ENCODE measurements around the gene TNF.

Gene TNF

GRCh38 chr6:31533455-31533841 is 41.9 kb upstream of the TNF start:
- no peak overlapping the region for H3K27ac ChIP-seq (ENCODE audit: low read depth, low read length)
- no peak overlapping the region for H3K9ac ChIP-seq (ENCODE audit: low read depth in 1 of 2, low read length in 2 of 2)
- no peaks in the 10 kb centered on the region for H3K27me3 ChIP-seq (ENCODE audit: control insufficient read depth in 1 of 2, insufficient read depth in 2 of 2, low read length in 2 of 2)
- H3K36me3 ChIP-seq (ENCODE audit: control insufficient read depth in 1 of 2, insufficient read depth in 2 of 2, low read length in 2 of 2), result peaks cover 51 to 87% of the 10 kb centered on the region in 2 donors
- peaks cover 0 to 2% of the 10 kb centered on the region in 2 donors for H3K4me1 ChIP-seq (ENCODE audit: control insufficient read depth in 1 of 2, insufficient read depth in 2 of 2, low read length in 2 of 2)
- no peak overlapping the region for H3K4me3 ChIP-seq (ENCODE audit: low read depth in 1 of 2, low read length in 2 of 2)
- H3K9me3 ChIP-seq (ENCODE audit: control insufficient read depth in 1 of 2, low read length in 2 of 2), result no peaks in the 10 kb centered on the region

DNA sequence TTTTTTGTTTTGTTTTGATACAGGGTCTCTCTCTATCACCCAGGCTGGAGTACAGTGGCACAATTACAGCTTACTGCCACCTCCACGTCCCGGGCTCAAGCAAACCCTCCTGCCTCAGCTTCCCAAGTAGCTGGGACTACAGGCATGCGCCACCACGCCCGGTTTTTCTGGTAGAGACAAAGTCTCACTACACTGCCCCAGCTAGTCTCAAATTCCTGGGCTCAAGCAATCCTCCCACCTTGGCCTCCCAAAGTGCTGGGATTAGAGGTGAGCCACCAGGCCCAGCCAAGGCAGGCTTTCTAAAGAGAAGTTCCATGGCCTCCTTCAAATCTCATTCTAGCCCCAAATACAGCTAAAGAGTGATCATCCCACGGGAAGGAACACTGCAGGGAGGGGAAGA is 41.4 kb upstream of the TNF start:
- no peaks in the 10 kb centered on the region for H3K9me3 ChIP-seq (ENCODE audit: control insufficient read depth in 1 of 2, low read length in 2 of 2)
- H3K27me3 ChIP-seq (ENCODE audit: control insufficient read depth in 1 of 2, insufficient read depth in 2 of 2, low read length in 2 of 2), result no peaks in the 10 kb centered on the region
- peaks cover 4 to 7% of the 10 kb centered on the region in 2 donors for H3K4me1 ChIP-seq (ENCODE audit: control insufficient read depth in 1 of 2, insufficient read depth in 2 of 2, low read length in 2 of 2)
- peaks cover 56 to 93% of the 10 kb centered on the region in 2 donors for H3K36me3 ChIP-seq (ENCODE audit: control insufficient read depth in 1 of 2, insufficient read depth in 2 of 2, low read length in 2 of 2)
- no peak overlapping the region for H3K9ac ChIP-seq (ENCODE audit: low read depth in 1 of 2, low read length in 2 of 2)
- H3K4me3 ChIP-seq (ENCODE audit: low read depth in 1 of 2, low read length in 2 of 2), result no peak overlapping the region
- no peak overlapping the region for H3K27ac ChIP-seq (ENCODE audit: low read depth, low read length)

DNA sequence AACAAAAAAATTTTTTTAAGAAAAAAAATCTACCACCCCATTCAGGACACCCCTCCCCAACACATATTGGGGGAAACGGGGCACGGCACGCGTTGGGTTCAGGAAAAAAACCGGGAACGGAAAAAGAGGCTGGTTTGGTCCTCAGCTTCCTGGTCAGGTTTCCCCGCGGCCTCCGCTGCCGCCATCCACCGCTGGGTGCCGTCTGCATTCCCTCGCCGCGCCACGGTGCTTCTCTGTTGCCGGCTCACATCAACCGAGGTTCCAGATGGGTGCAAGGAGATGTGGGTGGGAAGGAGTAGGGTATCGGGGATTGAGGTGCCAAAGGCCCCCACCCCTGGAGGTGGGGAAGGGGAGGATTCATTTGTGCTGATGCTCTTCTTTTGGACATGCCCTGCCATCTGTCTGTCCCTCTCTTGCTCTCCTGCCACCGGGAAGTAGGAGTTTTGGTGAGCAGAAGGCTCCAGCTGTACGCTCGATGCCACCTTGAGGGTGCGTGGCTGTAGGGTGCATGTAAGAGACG is 40.8 kb upstream of the TNF start:
- Histone ChIP-seq H3K27me3 (ENCODE audit: control insufficient read depth in 1 of 2, insufficient read depth in 2 of 2, low read length in 2 of 2) (no peaks in the 10 kb centered on the region), H3K4me1 (ENCODE audit: control insufficient read depth in 1 of 2, insufficient read depth in 2 of 2, low read length in 2 of 2) (peaks cover 10 to 13% of the 10 kb centered on the region in 2 donors), H3K27ac (ENCODE audit: low read depth, low read length) (no peak overlapping the region), H3K9ac (ENCODE audit: low read depth in 1 of 2, low read length in 2 of 2) (no peak overlapping the region), H3K36me3 (ENCODE audit: control insufficient read depth in 1 of 2, insufficient read depth in 2 of 2, low read length in 2 of 2) (peaks cover 62 to 96% of the 10 kb centered on the region in 2 donors), H3K9me3 (ENCODE audit: control insufficient read depth in 1 of 2, low read length in 2 of 2) (no peaks in the 10 kb centered on the region), H3K4me3 (ENCODE audit: low read depth in 1 of 2, low read length in 2 of 2) (no peak overlapping the region)

- no peak overlapping the region for H3K4me3 ChIP-seq (ENCODE audit: low read depth in 1 of 2, low read length in 2 of 2)
- H3K27ac ChIP-seq (ENCODE audit: low read depth, low read length), result no peak overlapping the region
- H3K36me3 ChIP-seq (ENCODE audit: control insufficient read depth in 1 of 2, insufficient read depth in 2 of 2, low read length in 2 of 2), result peaks cover 59 to 95% of the 10 kb centered on the region in 2 donors
- H3K9me3 ChIP-seq (ENCODE audit: control insufficient read depth in 1 of 2, low read length in 2 of 2), result no peaks in the 10 kb centered on the region
- H3K27me3 ChIP-seq (ENCODE audit: control insufficient read depth in 1 of 2, insufficient read depth in 2 of 2, low read length in 2 of 2), result no peaks in the 10 kb centered on the region
- H3K4me1 ChIP-seq (ENCODE audit: control insufficient read depth in 1 of 2, insufficient read depth in 2 of 2, low read length in 2 of 2), result peaks cover 20 to 23% of the 10 kb centered on the region in 2 donors
- H3K9ac ChIP-seq (ENCODE audit: low read depth in 1 of 2, low read length in 2 of 2), result no peak overlapping the region
Observed at GRCh38 chr6:31535538-31536324, 39.6 kb upstream of the TNF start.

DNA sequence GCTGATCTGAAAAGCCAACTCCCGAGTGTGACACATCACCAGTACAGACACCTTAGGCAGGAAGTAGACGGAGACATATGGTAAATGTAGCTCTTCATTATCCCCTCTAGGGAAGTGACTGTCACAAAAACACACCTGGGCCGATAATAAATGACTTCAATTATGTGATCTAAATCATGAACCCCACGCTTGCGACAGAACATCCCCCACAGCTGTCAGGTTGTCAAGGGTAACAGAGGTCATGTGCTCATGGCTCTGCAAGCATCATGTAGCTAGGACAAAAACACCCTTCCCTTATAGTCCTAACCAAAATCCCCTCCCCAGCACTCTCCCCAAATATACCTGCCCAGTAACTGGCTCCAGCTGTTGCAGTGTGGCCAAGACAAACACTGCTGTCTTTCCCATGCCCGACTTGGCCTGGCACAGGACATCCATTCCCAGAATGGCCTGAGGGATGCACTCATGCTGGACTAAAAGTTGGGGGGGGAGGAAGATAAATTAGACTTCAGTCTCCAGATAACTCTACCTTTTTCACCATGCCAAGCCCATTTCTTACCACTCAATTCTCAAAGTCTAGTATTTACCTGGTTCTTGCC is 36.5 kb upstream of the TNF start:
- H3K4me1 ChIP-seq (ENCODE audit: control insufficient read depth in 1 of 2, insufficient read depth in 2 of 2, low read length in 2 of 2), result peaks cover 26% of the 10 kb centered on the region in 2 donors
- no peaks in the 10 kb centered on the region for H3K27me3 ChIP-seq (ENCODE audit: control insufficient read depth in 1 of 2, insufficient read depth in 2 of 2, low read length in 2 of 2)
- H3K9ac ChIP-seq (ENCODE audit: low read depth in 1 of 2, low read length in 2 of 2), result peak overlapping the region in 1 of 2 donors; percentile 95
- peak overlapping the region in 1 of 2 donors; percentile 85 for H3K4me3 ChIP-seq (ENCODE audit: low read depth in 1 of 2, low read length in 2 of 2)
- no peak overlapping the region for H3K27ac ChIP-seq (ENCODE audit: low read depth, low read length)
- no peaks in the 10 kb centered on the region for H3K9me3 ChIP-seq (ENCODE audit: control insufficient read depth in 1 of 2, low read length in 2 of 2)
- H3K36me3 ChIP-seq (ENCODE audit: control insufficient read depth in 1 of 2, insufficient read depth in 2 of 2, low read length in 2 of 2), result peaks cover 46 to 64% of the 10 kb centered on the region in 2 donors

DNA sequence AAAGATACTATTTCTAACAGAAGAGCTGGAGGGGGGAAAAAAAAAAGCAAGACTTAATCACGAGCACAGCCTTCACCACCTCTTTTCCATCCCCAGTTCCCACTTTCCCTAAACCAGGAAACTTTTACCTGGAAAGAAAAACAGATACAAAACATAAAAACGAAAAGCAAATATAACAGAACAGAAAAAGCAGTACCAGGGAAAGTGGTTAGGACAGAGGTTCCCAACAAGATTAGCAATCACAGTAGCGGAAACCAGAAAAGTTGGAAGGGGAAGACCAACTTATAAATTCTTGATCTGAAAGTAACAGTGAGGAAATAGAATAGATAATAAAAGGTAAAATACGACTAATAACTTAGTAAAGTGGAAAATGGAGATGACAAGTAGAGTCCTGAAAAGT is 34.7 kb upstream of the TNF start:
- H3K9me3 ChIP-seq (ENCODE audit: control insufficient read depth in 1 of 2, low read length in 2 of 2), result no peaks in the 10 kb centered on the region
- H3K4me1 ChIP-seq (ENCODE audit: control insufficient read depth in 1 of 2, insufficient read depth in 2 of 2, low read length in 2 of 2), result peaks cover 26% of the 10 kb centered on the region in 2 donors
- H3K27ac ChIP-seq (ENCODE audit: low read depth, low read length), result no peak overlapping the region
- H3K9ac ChIP-seq (ENCODE audit: low read depth in 1 of 2, low read length in 2 of 2), result peak overlapping the region; percentile 67 to 95
- peak overlapping the region; percentile 85 to 91 for H3K4me3 ChIP-seq (ENCODE audit: low read depth in 1 of 2, low read length in 2 of 2)
- no peaks in the 10 kb centered on the region for H3K27me3 ChIP-seq (ENCODE audit: control insufficient read depth in 1 of 2, insufficient read depth in 2 of 2, low read length in 2 of 2)
- H3K36me3 ChIP-seq (ENCODE audit: control insufficient read depth in 1 of 2, insufficient read depth in 2 of 2, low read length in 2 of 2), result peaks cover 30 to 46% of the 10 kb centered on the region in 2 donors

DNA sequence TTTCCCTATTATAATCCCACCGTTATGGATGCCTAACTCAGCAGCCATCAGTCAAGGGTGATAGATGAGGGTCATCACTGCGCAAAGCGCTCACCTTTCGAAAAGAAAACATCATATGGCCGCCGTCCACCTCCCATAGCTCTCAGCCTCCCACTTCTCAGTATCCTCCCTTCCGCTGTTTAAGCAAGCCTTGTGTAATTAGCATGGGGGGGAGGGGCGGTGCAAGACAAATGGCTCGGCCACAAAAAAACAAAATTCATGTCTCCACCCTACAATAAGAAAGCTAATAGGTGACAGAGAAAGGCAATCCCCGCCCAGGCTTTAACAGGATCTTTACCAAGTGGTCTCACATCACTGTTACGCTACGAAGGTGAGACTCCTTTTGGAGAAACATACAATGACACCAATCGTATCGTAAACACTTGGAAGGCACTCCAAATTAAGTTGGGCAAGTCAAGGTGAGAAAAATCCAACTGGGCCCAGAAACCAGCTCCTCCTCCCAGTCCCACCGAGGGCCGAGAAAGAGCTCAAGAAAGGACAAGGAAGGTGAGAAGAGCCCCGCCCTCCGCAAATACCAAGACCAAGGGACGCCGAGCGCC is 34.2 kb upstream of the TNF start:
- Histone ChIP-seq H3K27ac (ENCODE audit: low read depth, low read length) (peak overlapping the region; percentile 89), H3K9me3 (ENCODE audit: control insufficient read depth in 1 of 2, low read length in 2 of 2) (no peaks in the 10 kb centered on the region), H3K27me3 (ENCODE audit: control insufficient read depth in 1 of 2, insufficient read depth in 2 of 2, low read length in 2 of 2) (no peaks in the 10 kb centered on the region), H3K9ac (ENCODE audit: low read depth in 1 of 2, low read length in 2 of 2) (peak overlapping the region; percentile 67 to 95), H3K4me1 (ENCODE audit: control insufficient read depth in 1 of 2, insufficient read depth in 2 of 2, low read length in 2 of 2) (peaks cover 26 to 27% of the 10 kb centered on the region in 2 donors), H3K4me3 (ENCODE audit: low read depth in 1 of 2, low read length in 2 of 2) (peak overlapping the region; percentile 85 to 91), H3K36me3 (ENCODE audit: control insufficient read depth in 1 of 2, insufficient read depth in 2 of 2, low read length in 2 of 2) (peaks cover 24 to 41% of the 10 kb centered on the region in 2 donors)

GRCh38 chr6:31541658-31542521 is 33.5 kb upstream of the TNF start, which contains the start of gene DDX39B:
DDX39B (minus strand) TSS chr6:31542003; CDS start chr6:31540532, 1,471 bp downstream.
- Histone ChIP-seq H3K9me3 (ENCODE audit: control insufficient read depth in 1 of 2, low read length in 2 of 2) (no peaks in the 10 kb centered on the region), H3K27me3 (ENCODE audit: control insufficient read depth in 1 of 2, insufficient read depth in 2 of 2, low read length in 2 of 2) (no peaks in the 10 kb centered on the region), H3K9ac (ENCODE audit: low read depth in 1 of 2, low read length in 2 of 2) (peak within 1 kb of the TSS; percentile 67 to 95), H3K4me1 (ENCODE audit: control insufficient read depth in 1 of 2, insufficient read depth in 2 of 2, low read length in 2 of 2) (peaks cover 26 to 34% of the 10 kb centered on the region in 2 donors), H3K4me3 (ENCODE audit: low read depth in 1 of 2, low read length in 2 of 2) (peak within 1 kb of the TSS; percentile 85 to 91), H3K27ac (ENCODE audit: low read depth, low read length) (peak within 1 kb of the TSS; percentile 89), H3K36me3 (ENCODE audit: control insufficient read depth in 1 of 2, insufficient read depth in 2 of 2, low read length in 2 of 2) (peaks cover 18 to 34% of the 10 kb centered on the region in 2 donors)

GRCh38 chr6:31543639-31544038 is 31.7 kb upstream of the TNF start:
- Histone ChIP-seq H3K9ac (ENCODE audit: low read depth in 1 of 2, low read length in 2 of 2) (no peak overlapping the region), H3K36me3 (ENCODE audit: control insufficient read depth in 1 of 2, insufficient read depth in 2 of 2, low read length in 2 of 2) (peaks cover 15 to 18% of the 10 kb centered on the region in 2 donors), H3K27ac (ENCODE audit: low read depth, low read length) (no peak overlapping the region), H3K4me3 (ENCODE audit: low read depth in 1 of 2, low read length in 2 of 2) (no peak overlapping the region), H3K27me3 (ENCODE audit: control insufficient read depth in 1 of 2, insufficient read depth in 2 of 2, low read length in 2 of 2) (no peaks in the 10 kb centered on the region), H3K9me3 (ENCODE audit: control insufficient read depth in 1 of 2, low read length in 2 of 2) (no peaks in the 10 kb centered on the region), H3K4me1 (ENCODE audit: control insufficient read depth in 1 of 2, insufficient read depth in 2 of 2, low read length in 2 of 2) (peaks cover 32 to 44% of the 10 kb centered on the region in 2 donors)
